ENCODE measurements around the gene FBRSL1. TPM values are rescaled to one million over a fixed set of nuclear protein-coding genes. Genes with fewer than 3 reads are reported as not detected.
"Not testable (repeated sequence)": the region's sequence is repeated elsewhere in the genome, so short reads cannot be mapped to it uniquely, and the experiment has no call there.

Gene FBRSL1
- 5.2 and 8.6 TPM in 2 replicates for total RNA-seq (2012; rRNA removed)

- Histone ChIP-seq H3K4me3 (ENCODE audit: low read length) (peak within 1 kb of the TSS; percentile 68), H3K36me3 (ENCODE audit: insufficient read depth, low read length) (no peaks in the 10 kb centered on the region), H3K4me2 (ENCODE audit: low read length) (peak within 1 kb of the TSS; percentile 96), H3K9me3 (replicated peaks; ENCODE audit: low read length) (no peaks in the 10 kb centered on the region), H3K9ac (ENCODE audit: low read depth, low read length) (peak within 1 kb of the TSS; percentile 79), H3K27me3 (ENCODE audit: control insufficient read depth, insufficient read depth, low read length) (peaks cover 18% of the 10 kb centered on the region), H3K4me1 (ENCODE audit: control insufficient read depth, insufficient read depth, low read length) (peaks cover 21% of the 10 kb centered on the region)
Measured at GRCh38 chr12:132489602-132490266, at the start of gene FBRSL1. FBRSL1 (plus strand) TSS chr12:132490151.

- H3K36me3 ChIP-seq (ENCODE audit: insufficient read depth, low read length); H3K4me2 ChIP-seq (ENCODE audit: low read length); H3K4me1 ChIP-seq (ENCODE audit: control insufficient read depth, insufficient read depth, low read length); H3K9me3 ChIP-seq (replicated peaks; ENCODE audit: low read length); H3K4me3 ChIP-seq (ENCODE audit: low read length); H3K9ac ChIP-seq (ENCODE audit: low read depth, low read length): not testable (repeated sequence)
- H3K27me3 ChIP-seq (ENCODE audit: control insufficient read depth, insufficient read depth, low read length): peaks cover 43% of the 10 kb centered on the region
Measured at GRCh38 chr12:132440420-132440819, 49.5 kb upstream of the FBRSL1 start.

- Histone ChIP-seq H3K4me1 (ENCODE audit: control insufficient read depth, insufficient read depth, low read length) (no peaks in the 10 kb centered on the region), H3K9ac (ENCODE audit: low read depth, low read length) (no peak overlapping the region), H3K4me3 (ENCODE audit: low read length) (no peak overlapping the region), H3K4me2 (ENCODE audit: low read length) (no peak overlapping the region), H3K27me3 (ENCODE audit: control insufficient read depth, insufficient read depth, low read length) (peaks cover 39% of the 10 kb centered on the region), H3K36me3 (ENCODE audit: insufficient read depth, low read length) (no peaks in the 10 kb centered on the region), H3K9me3 (replicated peaks; ENCODE audit: low read length) (no peaks in the 10 kb centered on the region)
Measured at GRCh38 chr12:132441871-132442863, 47.8 kb upstream of the FBRSL1 start.

- H3K4me2 ChIP-seq (ENCODE audit: low read length): no peak overlapping the region
- no peaks in the 10 kb centered on the region for H3K36me3 ChIP-seq (ENCODE audit: insufficient read depth, low read length)
- no peaks in the 10 kb centered on the region for H3K4me1 ChIP-seq (ENCODE audit: control insufficient read depth, insufficient read depth, low read length)
- H3K9ac ChIP-seq (ENCODE audit: low read depth, low read length): no peak overlapping the region
- peaks cover 39% of the 10 kb centered on the region for H3K27me3 ChIP-seq (ENCODE audit: control insufficient read depth, insufficient read depth, low read length)
- no peaks in the 10 kb centered on the region for H3K9me3 ChIP-seq (replicated peaks; ENCODE audit: low read length)
- H3K4me3 ChIP-seq (ENCODE audit: low read length): no peak overlapping the region
Measured at GRCh38 chr12:132443091-132443490, 46.9 kb upstream of the FBRSL1 start.

GRCh38 chr12:132444283-132444682 lies 45.7 kb upstream of the FBRSL1 start:
- Histone ChIP-seq H3K4me2 (ENCODE audit: low read length) (no peak overlapping the region), H3K36me3 (ENCODE audit: insufficient read depth, low read length) (no peaks in the 10 kb centered on the region), H3K27me3 (ENCODE audit: control insufficient read depth, insufficient read depth, low read length) (peaks cover 41% of the 10 kb centered on the region), H3K4me1 (ENCODE audit: control insufficient read depth, insufficient read depth, low read length) (no peaks in the 10 kb centered on the region), H3K9me3 (replicated peaks; ENCODE audit: low read length) (no peaks in the 10 kb centered on the region), H3K4me3 (ENCODE audit: low read length) (no peak overlapping the region), H3K9ac (ENCODE audit: low read depth, low read length) (no peak overlapping the region)

- Histone ChIP-seq H3K9me3 (replicated peaks; ENCODE audit: low read length) (no peaks in the 10 kb centered on the region), H3K9ac (ENCODE audit: low read depth, low read length) (no peak overlapping the region), H3K36me3 (ENCODE audit: insufficient read depth, low read length) (no peaks in the 10 kb centered on the region), H3K4me2 (ENCODE audit: low read length) (peak overlapping the region; percentile 40), H3K27me3 (ENCODE audit: control insufficient read depth, insufficient read depth, low read length) (peaks cover 48% of the 10 kb centered on the region), H3K4me1 (ENCODE audit: control insufficient read depth, insufficient read depth, low read length) (no peaks in the 10 kb centered on the region), H3K4me3 (ENCODE audit: low read length) (no peak overlapping the region)
Measured at GRCh38 chr12:132444957-132445883, 44.7 kb upstream of the FBRSL1 start.

- Histone ChIP-seq H3K4me2 (ENCODE audit: low read length) (peak overlapping the region; percentile 40), H3K4me3 (ENCODE audit: low read length) (no peak overlapping the region), H3K9me3 (replicated peaks; ENCODE audit: low read length) (no peaks in the 10 kb centered on the region), H3K9ac (ENCODE audit: low read depth, low read length) (no peak overlapping the region), H3K36me3 (ENCODE audit: insufficient read depth, low read length) (no peaks in the 10 kb centered on the region), H3K4me1 (ENCODE audit: control insufficient read depth, insufficient read depth, low read length) (no peaks in the 10 kb centered on the region), H3K27me3 (ENCODE audit: control insufficient read depth, insufficient read depth, low read length) (peaks cover 53% of the 10 kb centered on the region)
Measured at GRCh38 chr12:132445884-132446632, 43.9 kb upstream of the FBRSL1 start.

GRCh38 chr12:132446633-132447326 lies 43.2 kb upstream of the FBRSL1 start:
- H3K4me3 ChIP-seq (ENCODE audit: low read length): no peak overlapping the region
- H3K36me3 ChIP-seq (ENCODE audit: insufficient read depth, low read length): no peaks in the 10 kb centered on the region
- peaks cover 51% of the 10 kb centered on the region for H3K27me3 ChIP-seq (ENCODE audit: control insufficient read depth, insufficient read depth, low read length)
- no peak overlapping the region for H3K9ac ChIP-seq (ENCODE audit: low read depth, low read length)
- no peaks in the 10 kb centered on the region for H3K4me1 ChIP-seq (ENCODE audit: control insufficient read depth, insufficient read depth, low read length)
- no peak overlapping the region for H3K4me2 ChIP-seq (ENCODE audit: low read length)
- no peaks in the 10 kb centered on the region for H3K9me3 ChIP-seq (replicated peaks; ENCODE audit: low read length)

- Histone ChIP-seq H3K4me1 (ENCODE audit: control insufficient read depth, insufficient read depth, low read length) (no peaks in the 10 kb centered on the region), H3K9me3 (replicated peaks; ENCODE audit: low read length) (no peaks in the 10 kb centered on the region), H3K36me3 (ENCODE audit: insufficient read depth, low read length) (no peaks in the 10 kb centered on the region), H3K9ac (ENCODE audit: low read depth, low read length) (no peak overlapping the region), H3K4me2 (ENCODE audit: low read length) (no peak overlapping the region), H3K4me3 (ENCODE audit: low read length) (no peak overlapping the region), H3K27me3 (ENCODE audit: control insufficient read depth, insufficient read depth, low read length) (peaks cover 52% of the 10 kb centered on the region)
Measured at GRCh38 chr12:132447327-132447720, 42.6 kb upstream of the FBRSL1 start.

- Histone ChIP-seq H3K4me3 (ENCODE audit: low read length) (no peak overlapping the region), H3K9me3 (replicated peaks; ENCODE audit: low read length) (no peaks in the 10 kb centered on the region), H3K36me3 (ENCODE audit: insufficient read depth, low read length) (no peaks in the 10 kb centered on the region), H3K27me3 (ENCODE audit: control insufficient read depth, insufficient read depth, low read length) (peaks cover 58% of the 10 kb centered on the region), H3K4me1 (ENCODE audit: control insufficient read depth, insufficient read depth, low read length) (no peaks in the 10 kb centered on the region), H3K9ac (ENCODE audit: low read depth, low read length) (no peak overlapping the region), H3K4me2 (ENCODE audit: low read length) (no peak overlapping the region)
Measured at GRCh38 chr12:132447731-132448462, 42.1 kb upstream of the FBRSL1 start.

Data from skeletal muscle satellite cell (primary cell).